GM23338 (cell line): ENCODE data around the gene FLG2. TPM values are rescaled to one million over a fixed set of nuclear protein-coding genes. Genes with fewer than 3 reads are reported as not detected.

ENCODE experiments used
- ATAC-seq: fragments of 200-7000 bp; cut with Tn5 transposase; 3 replicates; pipeline ENCODE4 v1.9.1; 2020
- DNase-seq: peaks from one replicate; pipeline ENCODE4 v3.0.0-alpha.2; 2015; ENCODE audit warnings: low spot score
- H2AFZ ChIP-seq: fragments of 200-600 bp; sonication (generic); 2 replicates; pipeline ENCODE4 v1.8.0; 2016; ENCODE audit warnings: antibody characterized with exemption, mild to moderate bottlenecking, moderate library complexity
- H3F3A ChIP-seq: fragments of 200-600 bp; sonication (generic); replicated peaks from 2 replicates; pipeline ENCODE4 v1.8.0; 2017; ENCODE audit warnings: antibody characterized with exemption, mixed run types, low read depth
- H3K27ac ChIP-seq: fragments of 200-600 bp; sonication (generic); 2 replicates; pipeline ENCODE4 v1.6.1; 2016; ENCODE audit warnings: low read depth
- H3K27me3 ChIP-seq: fragments of 200-600 bp; sonication (generic); 2 replicates; pipeline ENCODE4 v1.8.0; 2016; ENCODE audit warnings: mild to moderate bottlenecking, mixed run types, moderate library complexity; ENCODE audit not compliant: insufficient read depth
- H3K36me3 ChIP-seq: fragments of 200-600 bp; sonication (generic); 2 replicates; pipeline ENCODE4 v1.8.0; 2016; ENCODE audit warnings: mild to moderate bottlenecking; ENCODE audit not compliant: insufficient read depth
- H3K4me1 ChIP-seq: fragments of 200-600 bp; sonication (generic); 2 replicates; pipeline ENCODE4 v1.8.0; 2016; ENCODE audit warnings: mild to moderate bottlenecking, moderate library complexity; ENCODE audit not compliant: insufficient read depth
- H3K4me2 ChIP-seq: fragments of 200-600 bp; sonication (generic); 2 replicates; pipeline ENCODE4 v1.7.1; 2017; ENCODE audit warnings: mixed run types
- H3K4me3 ChIP-seq: fragments of 200-600 bp; sonication (generic); 2 replicates; pipeline ENCODE4 v1.6.1; 2016; ENCODE audit warnings: mixed run types
- H3K79me2 ChIP-seq: fragments of 200-600 bp; sonication (generic); replicated peaks from 2 replicates; pipeline ENCODE4 v1.8.0; 2017; ENCODE audit warnings: mild to moderate bottlenecking; ENCODE audit not compliant: insufficient read depth
- H3K9me2 ChIP-seq: fragments of 200-600 bp; sonication (generic); 2 replicates; pipeline ENCODE4 v1.8.0; 2017; ENCODE audit not compliant: insufficient read depth
- H4K20me1 ChIP-seq: fragments of 200-600 bp; sonication (generic); replicated peaks from 2 replicates; pipeline ENCODE4 v1.8.0; 2017; ENCODE audit warnings: mild to moderate bottlenecking; ENCODE audit not compliant: insufficient read depth
- H3K27ac Mint-ChIP-seq: 2 replicates; pipeline ENCODE4 v1.8.0; 2020; ENCODE audit warnings: inconsistent platforms, mild to moderate bottlenecking, moderate library complexity, mixed read lengths
- H3K27me3 Mint-ChIP-seq: 3 replicates; pipeline ENCODE4 v1.8.0; 2022; ENCODE audit warnings: low read depth, mild to moderate bottlenecking, moderate library complexity, mixed read lengths, inconsistent platforms; ENCODE audit not compliant: insufficient read depth, poor library complexity
- H3K36me3 Mint-ChIP-seq: 3 replicates; pipeline ENCODE4 v1.8.0; 2021; ENCODE audit warnings: low read depth, mild to moderate bottlenecking, inconsistent platforms, moderate library complexity, mixed read lengths
- H3K4me1 Mint-ChIP-seq: 3 replicates; pipeline ENCODE4 v1.8.0; 2020; ENCODE audit warnings: mild to moderate bottlenecking, inconsistent platforms, mixed read lengths
- H3K4me3 Mint-ChIP-seq: 3 replicates; pipeline ENCODE4 v1.8.0; 2021; ENCODE audit warnings: moderate library complexity, mild to moderate bottlenecking, inconsistent platforms, mixed read lengths
- H3K9me3 Mint-ChIP-seq: 3 replicates; pipeline ENCODE4 v1.8.0; 2020; ENCODE audit warnings: moderate library complexity, mild to moderate bottlenecking, inconsistent platforms, mixed read lengths
- CREB1 ChIP-seq: fragments of 250-450 bp; sonication (Bioruptor Pico); IDR thresholded peaks from 2 replicates; pipeline ENCODE4 v1.5.0; 2020; ENCODE audit warnings: low read depth, mild to moderate bottlenecking, moderate library complexity
- EZH2 ChIP-seq: fragments of 200-600 bp; sonication (generic); IDR thresholded peaks from one replicate; pipeline ENCODE4 v1.8.0; 2017; ENCODE audit warnings: antibody characterized with exemption, mild to moderate bottlenecking, low read depth; ENCODE audit not compliant: unreplicated experiment
- EZH2phosphoT487 ChIP-seq: fragments of 200-600 bp; sonication (generic); IDR thresholded peaks from one replicate; pipeline ENCODE4 v1.8.1; 2018; ENCODE audit warnings: antibody characterized with exemption; ENCODE audit not compliant: unreplicated experiment
- JUNB ChIP-seq: IDR thresholded peaks from one replicate; pipeline ENCODE4 v1.6.1; 2016; ENCODE audit warnings: antibody characterized with exemption; ENCODE audit not compliant: unreplicated experiment
- NANOG ChIP-seq: IDR thresholded peaks from 2 replicates; pipeline ENCODE4 v1.6.1; 2016; ENCODE audit warnings: antibody characterized with exemption, borderline replicate concordance
- POLR2AphosphoS5 ChIP-seq: IDR thresholded peaks from 2 replicates; pipeline ENCODE4 v1.6.1; 2016; ENCODE audit warnings: antibody characterized with exemption, low read depth
- REST ChIP-seq: IDR thresholded peaks from one replicate; pipeline ENCODE4 v1.6.1; 2018; ENCODE audit warnings: antibody characterized with exemption; ENCODE audit not compliant: unreplicated experiment
- STAT1 ChIP-seq: IDR thresholded peaks from one replicate; pipeline ENCODE4 v1.6.1; 2016; ENCODE audit warnings: antibody characterized with exemption; ENCODE audit not compliant: unreplicated experiment
- ZNF114 ChIP-seq: fragments of 250-450 bp; sonication (Bioruptor Pico); IDR thresholded peaks from 2 replicates; pipeline ENCODE4 v1.5.0; 2020; ENCODE audit warnings: mild to moderate bottlenecking, moderate library complexity
- polyA plus RNA-seq: library from polyadenylated mRNA; unstranded; fragments of >200 nt; fragmentation: Nextera tagmentation; extraction: Ambion mirVana; gene quantifications from 2 replicates; pipeline ENCODE4 v1.2.1, GENCODE V29; 2016
- total RNA-seq: library from RNA; depleted of rRNA; stranded (reverse); fragments of >200 nt; shearing (Covaris generic); gene quantifications from 2 replicates; pipeline ENCODE4 v1.2.3, GENCODE V29; 2014
- TF ChIP-seq, protein P1 (sequence below): fragments of 250-450 bp; sonication (Bioruptor Pico); IDR thresholded peaks from 2 replicates; pipeline ENCODE4 v1.5.0; 2020; ENCODE audit warnings: mild to moderate bottlenecking, moderate library complexity
- TF ChIP-seq, protein P2 (sequence below): IDR thresholded peaks from 2 replicates; pipeline ENCODE4 v1.6.1; 2016; ENCODE audit warnings: antibody characterized with exemption
- TF ChIP-seq, protein P3 (sequence below), 2 experiments: fragments of 200-600 bp in 1 of 2; sonication (generic) in 1 of 2; conservative IDR thresholded peaks; 2 replicates each; pipeline versions ENCODE4 v1.5.1 to v1.6.1; 2016 to 2017; ENCODE audit warnings: antibody characterized with exemption in 2 of 2, low read depth in 2 of 2, mild to moderate bottlenecking in 2 of 2, moderate library complexity in 1 of 2

FLG2 gene
- total and polyA plus RNA-seq, 2 experiments from 2014 or later: not detected

- TF ChIP-seq, protein P1, sequence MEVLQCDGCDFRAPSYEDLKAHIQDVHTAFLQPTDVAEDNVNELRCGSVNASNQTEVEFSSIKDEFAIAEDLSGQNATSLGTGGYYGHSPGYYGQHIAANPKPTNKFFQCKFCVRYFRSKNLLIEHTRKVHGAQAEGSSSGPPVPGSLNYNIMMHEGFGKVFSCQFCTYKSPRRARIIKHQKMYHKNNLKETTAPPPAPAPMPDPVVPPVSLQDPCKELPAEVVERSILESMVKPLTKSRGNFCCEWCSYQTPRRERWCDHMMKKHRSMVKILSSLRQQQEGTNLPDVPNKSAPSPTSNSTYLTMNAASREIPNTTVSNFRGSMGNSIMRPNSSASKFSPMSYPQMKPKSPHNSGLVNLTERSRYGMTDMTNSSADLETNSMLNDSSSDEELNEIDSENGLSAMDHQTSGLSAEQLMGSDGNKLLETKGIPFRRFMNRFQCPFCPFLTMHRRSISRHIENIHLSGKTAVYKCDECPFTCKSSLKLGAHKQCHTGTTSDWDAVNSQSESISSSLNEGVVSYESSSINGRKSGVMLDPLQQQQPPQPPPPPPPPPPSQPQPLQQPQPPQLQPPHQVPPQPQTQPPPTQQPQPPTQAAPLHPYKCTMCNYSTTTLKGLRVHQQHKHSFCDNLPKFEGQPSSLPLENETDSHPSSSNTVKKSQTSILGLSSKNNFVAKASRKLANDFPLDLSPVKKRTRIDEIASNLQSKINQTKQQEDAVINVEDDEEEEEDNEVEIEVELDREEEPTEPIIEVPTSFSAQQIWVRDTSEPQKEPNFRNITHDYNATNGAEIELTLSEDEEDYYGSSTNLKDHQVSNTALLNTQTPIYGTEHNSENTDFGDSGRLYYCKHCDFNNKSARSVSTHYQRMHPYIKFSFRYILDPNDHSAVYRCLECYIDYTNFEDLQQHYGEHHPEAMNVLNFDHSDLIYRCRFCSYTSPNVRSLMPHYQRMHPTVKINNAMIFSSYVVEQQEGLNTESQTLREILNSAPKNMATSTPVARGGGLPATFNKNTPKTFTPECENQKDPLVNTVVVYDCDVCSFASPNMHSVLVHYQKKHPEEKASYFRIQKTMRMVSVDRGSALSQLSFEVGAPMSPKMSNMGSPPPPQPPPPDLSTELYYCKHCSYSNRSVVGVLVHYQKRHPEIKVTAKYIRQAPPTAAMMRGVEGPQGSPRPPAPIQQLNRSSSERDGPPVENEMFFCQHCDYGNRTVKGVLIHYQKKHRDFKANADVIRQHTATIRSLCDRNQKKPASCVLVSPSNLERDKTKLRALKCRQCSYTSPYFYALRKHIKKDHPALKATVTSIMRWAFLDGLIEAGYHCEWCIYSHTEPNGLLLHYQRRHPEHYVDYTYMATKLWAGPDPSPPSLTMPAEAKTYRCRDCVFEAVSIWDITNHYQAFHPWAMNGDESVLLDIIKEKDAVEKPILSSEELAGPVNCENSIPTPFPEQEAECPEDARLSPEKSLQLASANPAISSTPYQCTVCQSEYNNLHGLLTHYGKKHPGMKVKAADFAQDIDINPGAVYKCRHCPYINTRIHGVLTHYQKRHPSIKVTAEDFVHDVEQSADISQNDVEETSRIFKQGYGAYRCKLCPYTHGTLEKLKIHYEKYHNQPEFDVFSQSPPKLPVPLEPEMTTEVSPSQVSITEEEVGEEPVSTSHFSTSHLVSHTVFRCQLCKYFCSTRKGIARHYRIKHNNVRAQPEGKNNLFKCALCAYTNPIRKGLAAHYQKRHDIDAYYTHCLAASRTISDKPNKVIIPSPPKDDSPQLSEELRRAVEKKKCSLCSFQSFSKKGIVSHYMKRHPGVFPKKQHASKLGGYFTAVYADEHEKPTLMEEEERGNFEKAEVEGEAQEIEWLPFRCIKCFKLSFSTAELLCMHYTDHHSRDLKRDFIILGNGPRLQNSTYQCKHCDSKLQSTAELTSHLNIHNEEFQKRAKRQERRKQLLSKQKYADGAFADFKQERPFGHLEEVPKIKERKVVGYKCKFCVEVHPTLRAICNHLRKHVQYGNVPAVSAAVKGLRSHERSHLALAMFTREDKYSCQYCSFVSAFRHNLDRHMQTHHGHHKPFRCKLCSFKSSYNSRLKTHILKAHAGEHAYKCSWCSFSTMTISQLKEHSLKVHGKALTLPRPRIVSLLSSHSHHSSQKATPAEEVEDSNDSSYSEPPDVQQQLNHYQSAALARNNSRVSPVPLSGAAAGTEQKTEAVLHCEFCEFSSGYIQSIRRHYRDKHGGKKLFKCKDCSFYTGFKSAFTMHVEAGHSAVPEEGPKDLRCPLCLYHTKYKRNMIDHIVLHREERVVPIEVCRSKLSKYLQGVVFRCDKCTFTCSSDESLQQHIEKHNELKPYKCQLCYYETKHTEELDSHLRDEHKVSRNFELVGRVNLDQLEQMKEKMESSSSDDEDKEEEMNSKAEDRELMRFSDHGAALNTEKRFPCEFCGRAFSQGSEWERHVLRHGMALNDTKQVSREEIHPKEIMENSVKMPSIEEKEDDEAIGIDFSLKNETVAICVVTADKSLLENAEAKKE (CRISPR knock-in tag): no peak
- no peak for TF ChIP-seq ZNF114
- TF ChIP-seq, protein P2, sequence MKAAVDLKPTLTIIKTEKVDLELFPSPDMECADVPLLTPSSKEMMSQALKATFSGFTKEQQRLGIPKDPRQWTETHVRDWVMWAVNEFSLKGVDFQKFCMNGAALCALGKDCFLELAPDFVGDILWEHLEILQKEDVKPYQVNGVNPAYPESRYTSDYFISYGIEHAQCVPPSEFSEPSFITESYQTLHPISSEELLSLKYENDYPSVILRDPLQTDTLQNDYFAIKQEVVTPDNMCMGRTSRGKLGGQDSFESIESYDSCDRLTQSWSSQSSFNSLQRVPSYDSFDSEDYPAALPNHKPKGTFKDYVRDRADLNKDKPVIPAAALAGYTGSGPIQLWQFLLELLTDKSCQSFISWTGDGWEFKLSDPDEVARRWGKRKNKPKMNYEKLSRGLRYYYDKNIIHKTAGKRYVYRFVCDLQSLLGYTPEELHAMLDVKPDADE: no peak
- TF ChIP-seq EZH2phosphoT487: no peak
- no peak for TF ChIP-seq POLR2AphosphoS5
- TF ChIP-seq STAT1: no peak
- TF ChIP-seq JUNB: no peak
- no peak for TF ChIP-seq CREB1 (CRISPR knock-in tag)
- no peak for TF ChIP-seq NANOG
Observed at GRCh38 chr1:152349611-152350010, 10.2 kb downstream of the FLG2 start (continued).

DNA sequence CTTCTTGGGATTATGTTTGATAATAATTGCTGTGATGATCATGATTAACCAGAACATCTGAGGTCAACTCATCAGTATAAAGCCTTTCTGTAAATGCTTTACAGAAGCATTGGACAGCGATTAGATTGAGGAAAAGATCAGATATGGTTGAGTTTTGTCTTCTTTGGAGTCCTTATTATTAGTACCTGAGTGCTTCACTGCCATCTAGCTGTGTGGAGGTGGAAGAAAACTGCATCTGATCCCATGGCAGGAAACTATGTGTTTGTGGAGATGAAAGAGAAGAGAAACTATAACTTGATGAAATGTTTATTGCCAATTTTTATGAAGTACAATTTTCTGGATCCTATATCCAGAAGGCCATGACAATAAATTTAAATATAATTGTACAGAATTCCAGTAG is 11.4 kb downstream of the FLG2 start:
- ATAC-seq: no peak
- no peaks in the 10 kb centered on the region for H3K36me3 ChIP-seq
- no peaks in the 10 kb centered on the region for H4K20me1 ChIP-seq
- no peaks in the 10 kb centered on the region for H3K9me2 ChIP-seq
- Mint-ChIP-seq H3K4me3 (no peak overlapping the region), H3K36me3 (peaks cover 9% of the 10 kb centered on the region; the same call in 2 of the 3 replicates), H3K9me3 (no peaks in the 10 kb centered on the region; the same call in none of the 3 replicates), H3K4me1 (no peaks in the 10 kb centered on the region), H3K27ac (no peak overlapping the region), H3K27me3 (no peaks in the 10 kb centered on the region)
- no peaks in the 10 kb centered on the region for H3K79me2 ChIP-seq
- no peaks in the 10 kb centered on the region for H3F3A ChIP-seq
- no peaks in the 10 kb centered on the region for H3K4me1 ChIP-seq
- no peak overlapping the region for H3K4me2 ChIP-seq
- H3K27me3 ChIP-seq: no peaks in the 10 kb centered on the region
- H2AFZ ChIP-seq: no peak overlapping the region
- H3K4me3 ChIP-seq: no peak overlapping the region
- H3K27ac ChIP-seq: no peak overlapping the region
- TF ChIP-seq NANOG (no peak), EZH2phosphoT487 (no peak), REST (no peak), EZH2 (no peak), JUNB (no peak)
- TF ChIP-seq, protein P3, sequence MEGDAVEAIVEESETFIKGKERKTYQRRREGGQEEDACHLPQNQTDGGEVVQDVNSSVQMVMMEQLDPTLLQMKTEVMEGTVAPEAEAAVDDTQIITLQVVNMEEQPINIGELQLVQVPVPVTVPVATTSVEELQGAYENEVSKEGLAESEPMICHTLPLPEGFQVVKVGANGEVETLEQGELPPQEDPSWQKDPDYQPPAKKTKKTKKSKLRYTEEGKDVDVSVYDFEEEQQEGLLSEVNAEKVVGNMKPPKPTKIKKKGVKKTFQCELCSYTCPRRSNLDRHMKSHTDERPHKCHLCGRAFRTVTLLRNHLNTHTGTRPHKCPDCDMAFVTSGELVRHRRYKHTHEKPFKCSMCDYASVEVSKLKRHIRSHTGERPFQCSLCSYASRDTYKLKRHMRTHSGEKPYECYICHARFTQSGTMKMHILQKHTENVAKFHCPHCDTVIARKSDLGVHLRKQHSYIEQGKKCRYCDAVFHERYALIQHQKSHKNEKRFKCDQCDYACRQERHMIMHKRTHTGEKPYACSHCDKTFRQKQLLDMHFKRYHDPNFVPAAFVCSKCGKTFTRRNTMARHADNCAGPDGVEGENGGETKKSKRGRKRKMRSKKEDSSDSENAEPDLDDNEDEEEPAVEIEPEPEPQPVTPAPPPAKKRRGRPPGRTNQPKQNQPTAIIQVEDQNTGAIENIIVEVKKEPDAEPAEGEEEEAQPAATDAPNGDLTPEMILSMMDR (conservative IDR thresholded peaks at IDR 0.05; ENCODE audit: low read depth in 2 of 2): peak; percentile 48 to 51
- DNase-seq: peak; percentile 13
